SH-SY5Y (cell line): ENCODE results near the gene TMOD2.

Experiments used
- GATA2 ChIP-seq: IDR thresholded peaks from 2 replicates; pipeline ENCODE4 v1.6.1; 2011; ENCODE audit warnings: mild to moderate bottlenecking, low read depth, low read length
- GATA3 ChIP-seq: IDR thresholded peaks from 2 replicates; pipeline ENCODE4 v1.6.1; 2011; ENCODE audit warnings: low read depth, mild to moderate bottlenecking, low read length, moderate library complexity

DNA sequence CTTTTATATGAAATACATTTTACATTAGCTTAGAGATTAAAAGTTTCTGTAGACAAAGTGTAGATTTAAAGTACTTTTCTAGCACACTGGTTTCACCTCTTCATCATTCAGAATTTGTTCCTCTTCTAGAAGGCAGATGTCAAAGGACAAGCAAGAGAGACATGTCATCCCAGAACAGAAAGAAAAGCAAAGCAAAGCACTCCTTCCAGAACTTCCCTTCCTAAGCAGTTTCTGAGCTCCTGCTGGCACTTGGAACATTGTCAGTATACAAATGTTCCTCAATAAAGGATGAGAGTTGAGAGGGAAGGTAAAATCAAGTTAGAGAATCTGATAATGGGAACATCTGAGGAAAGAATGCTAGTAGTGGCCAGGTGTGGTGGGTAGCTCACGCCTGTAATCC is 104.2 kb downstream of the TMOD2 start:
- TF ChIP-seq GATA2 (no peak), GATA3 (no peak)
